ENCODE results near the gene SYNPO2. TPM values are rescaled to one million over a fixed set of nuclear protein-coding genes. Genes with fewer than 3 reads are reported as not detected.
A peak's percentile ranks its signal among the peaks of the same experiment; 100 is the strongest.

The SYNPO2 gene
- total and polyA plus RNA-seq, 2 of the 8 experiments (the other 6 are each of a cell fraction or from before 2014, with no cell fraction given) = 0.50 to 4.2 TPM

DNA sequence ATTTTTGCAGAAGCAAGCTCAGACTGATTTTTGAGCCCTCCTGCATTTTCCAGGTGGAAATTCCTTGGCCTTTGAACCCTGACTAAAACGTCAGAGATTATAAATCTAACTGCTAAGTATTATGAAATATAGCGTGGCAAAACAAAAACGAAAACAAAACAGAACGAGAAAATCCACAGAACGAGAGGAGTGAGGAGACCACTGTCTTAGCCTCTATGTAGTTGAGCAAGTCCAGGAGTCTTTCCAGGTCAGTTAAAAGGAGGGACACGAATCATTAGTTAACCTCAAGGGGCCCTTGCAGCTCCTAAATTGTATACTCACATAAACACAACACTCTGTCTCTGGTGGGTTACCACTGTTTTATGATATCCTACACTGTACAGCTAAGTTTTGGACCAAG, 80.2 kb downstream of the SYNPO2 start:
- H4K20me1 ChIP-seq (replicated peaks in 1 of 2; ENCODE audit: control insufficient read depth in 1 of 2, insufficient read depth in 2 of 2, low read length in 2 of 2) = no peaks in the 10 kb centered on the region
- H3K23ac ChIP-seq (ENCODE audit: insufficient read length) = no peak overlapping the region
- H2BK12ac ChIP-seq (ENCODE audit: low read depth, low read length) = no peak overlapping the region
- no peak overlapping the region for H3K56ac ChIP-seq (replicated peaks; ENCODE audit: insufficient read length, low read depth, low read length)
- CTCF ChIA-PET (ENCODE audit: partially characterized antibody) = interaction anchor here (0.8 to 2.2 kb wide), 17 partner anchors 9 to 258 kb away, joined by 3 to 12 read pairs (median 5); no protein-coding TSS in a partner anchor
- H3K4me1 ChIP-seq (replicated peaks in 1 of 4; ENCODE audit: control insufficient read depth in 3 of 4, insufficient read depth in 4 of 4, low read length in 3 of 4) = peaks cover 0 to 7% (median 5%) of the 10 kb centered on the region in 4 experiments; a peak in 6 of 7 replicates
- no peaks in the 10 kb centered on the region for H3K79me1 ChIP-seq (ENCODE audit: low read depth, low read length)
- H3K23me2 ChIP-seq (ENCODE audit: low read depth, low read length) = no peaks in the 10 kb centered on the region
- POLR2A ChIA-PET (ENCODE audit: partially characterized antibody) = interaction anchor here (0.6 kb wide), 1 partner anchor 399 kb away, joined by 3 read pairs; no protein-coding TSS in a partner anchor
- no peaks in the 10 kb centered on the region for H3K27me3 ChIP-seq (replicated peaks in 1 of 4; ENCODE audit: control insufficient read depth in 3 of 4, extremely low read depth in 1 of 4, insufficient read depth in 3 of 4, low read length in 3 of 4)
- no peak overlapping the region for H2BK15ac ChIP-seq (ENCODE audit: low read length)
- H4K8ac ChIP-seq (ENCODE audit: extremely low read depth, insufficient read depth, low read length) = no peak overlapping the region
- H4K91ac ChIP-seq (replicated peaks; ENCODE audit: insufficient read length, low read length) = peak overlapping the region; percentile 25
- H3K18ac ChIP-seq (ENCODE audit: extremely low read depth, low read length) = no peak overlapping the region
- no peaks in the 10 kb centered on the region for H3K9me3 ChIP-seq (ENCODE audit: insufficient read depth in 2 of 2, low read depth in 1 of 2, low read length in 1 of 2)
- H4K5ac ChIP-seq (ENCODE audit: insufficient read length, low read depth, low read length) = no peak overlapping the region
- H2AFZ ChIP-seq (ENCODE audit: low read length) = no peak overlapping the region; the same call in 1 of the 2 replicates
- H3K9ac ChIP-seq (replicated peaks in 1 of 4; ENCODE audit: extremely low read depth in 1 of 4, low read depth in 3 of 4, low read length in 3 of 4) = no peak overlapping the region
- H3K4ac ChIP-seq (replicated peaks; ENCODE audit: insufficient read length, low read depth, low read length) = no peak overlapping the region
- H3K4me2 ChIP-seq (ENCODE audit: insufficient read depth in 1 of 2, low read depth in 2 of 2, low read length in 2 of 2) = 0 out of 4 replicates have a peak overlapping the region, but pooled peaks of 1 of the 2 experiments have one; percentile 13
- no peaks in the 10 kb centered on the region for H3K79me2 ChIP-seq (ENCODE audit: control insufficient read depth in 1 of 2, insufficient read depth in 2 of 2, low read length in 2 of 2)
- H2AK5ac ChIP-seq (ENCODE audit: low read depth, low read length) = no peak overlapping the region
- no peak for DNase-seq (ENCODE audit: low read depth in 1 of 2, low spot score in 2 of 2)
- FAIRE-seq = no peak
- H3K4me3 ChIP-seq (ENCODE audit: extremely low read depth in 1 of 4, insufficient read depth in 2 of 4, low read depth in 3 of 4, low read length in 4 of 4) = no peak overlapping the region
- H2BK20ac ChIP-seq (ENCODE audit: low read length) = no peak overlapping the region
- H3K27ac ChIP-seq (ENCODE audit: low read depth, low read length) = no peak overlapping the region
- no peaks in the 10 kb centered on the region for H3K36me3 ChIP-seq (ENCODE audit: control insufficient read depth in 2 of 4, insufficient read depth in 4 of 4, low read length in 3 of 4)
- no peak overlapping the region for H2BK5ac ChIP-seq (ENCODE audit: low read depth, low read length)
- WGBS, 2 experiments (ENCODE audit: extremely low coverage in 1 of 2, insufficient coverage in 1 of 2, insufficient read length in 1 of 2, insufficient replicate concordance in 2 of 2, low coverage in 1 of 2, low lambda C conversion rate in 2 of 2, missing lambda C conversion rate in 1 of 2) = 57% methylated on average over 6 of the region's 6 CpGs; no CpG with 5 or more reads in 1 of the 2 experiments
- H2BK120ac ChIP-seq (replicated peaks; ENCODE audit: low read depth, low read length) = no peak overlapping the region
- no peak overlapping the region for H3K14ac ChIP-seq (ENCODE audit: insufficient read length)
- TF ChIP-seq SIN3A (conservative IDR thresholded peaks at IDR 0.05 in 1 of 2, IDR thresholded peaks at IDR 0.05 in 1 of 2; ENCODE audit: low read depth in 1 of 2, low read length in 2 of 2) (no peak), CTBP2 (IDR thresholded peaks at IDR 0.05; ENCODE audit: borderline replicate concordance, insufficient read depth, insufficient read length, low read length) (no peak), HDAC6 (IDR thresholded peaks at IDR 0.05; ENCODE audit: low read depth, low read length) (no peak), JUN (IDR thresholded peaks at IDR 0.05; ENCODE audit: low read depth, low read length) (no peak), ASH2L (IDR thresholded peaks at IDR 0.05; ENCODE audit: low read length) (no peak), HDAC2 (IDR thresholded peaks at IDR 0.05; ENCODE audit: borderline replicate concordance in 1 of 2, low read depth in 2 of 2, low read length in 2 of 2) (no peak), KDM4A (IDR thresholded peaks at IDR 0.05; ENCODE audit: low read depth, low read length, severe bottlenecking) (no peak), NRF1 (IDR thresholded peaks at IDR 0.05; ENCODE audit: low read depth, low read length) (no peak), RFX5 (IDR thresholded peaks at IDR 0.05; ENCODE audit: borderline replicate concordance, low read depth, low read length) (no peak)
- TF ChIP-seq, protein P1, sequence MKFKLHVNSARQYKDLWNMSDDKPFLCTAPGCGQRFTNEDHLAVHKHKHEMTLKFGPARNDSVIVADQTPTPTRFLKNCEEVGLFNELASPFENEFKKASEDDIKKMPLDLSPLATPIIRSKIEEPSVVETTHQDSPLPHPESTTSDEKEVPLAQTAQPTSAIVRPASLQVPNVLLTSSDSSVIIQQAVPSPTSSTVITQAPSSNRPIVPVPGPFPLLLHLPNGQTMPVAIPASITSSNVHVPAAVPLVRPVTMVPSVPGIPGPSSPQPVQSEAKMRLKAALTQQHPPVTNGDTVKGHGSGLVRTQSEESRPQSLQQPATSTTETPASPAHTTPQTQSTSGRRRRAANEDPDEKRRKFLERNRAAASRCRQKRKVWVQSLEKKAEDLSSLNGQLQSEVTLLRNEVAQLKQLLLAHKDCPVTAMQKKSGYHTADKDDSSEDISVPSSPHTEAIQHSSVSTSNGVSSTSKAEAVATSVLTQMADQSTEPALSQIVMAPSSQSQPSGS (IDR thresholded peaks at IDR 0.05; ENCODE audit: low read length) = no peak

All from H1 (cell line).